ENCODE measurements around the gene LATS2. TPM values are rescaled to one million over a fixed set of nuclear protein-coding genes. Genes with fewer than 3 reads are reported as not detected.

The LATS2 gene
- total RNA-seq, 1 donor from 2014 or later = 29.8 TPM

DNA sequence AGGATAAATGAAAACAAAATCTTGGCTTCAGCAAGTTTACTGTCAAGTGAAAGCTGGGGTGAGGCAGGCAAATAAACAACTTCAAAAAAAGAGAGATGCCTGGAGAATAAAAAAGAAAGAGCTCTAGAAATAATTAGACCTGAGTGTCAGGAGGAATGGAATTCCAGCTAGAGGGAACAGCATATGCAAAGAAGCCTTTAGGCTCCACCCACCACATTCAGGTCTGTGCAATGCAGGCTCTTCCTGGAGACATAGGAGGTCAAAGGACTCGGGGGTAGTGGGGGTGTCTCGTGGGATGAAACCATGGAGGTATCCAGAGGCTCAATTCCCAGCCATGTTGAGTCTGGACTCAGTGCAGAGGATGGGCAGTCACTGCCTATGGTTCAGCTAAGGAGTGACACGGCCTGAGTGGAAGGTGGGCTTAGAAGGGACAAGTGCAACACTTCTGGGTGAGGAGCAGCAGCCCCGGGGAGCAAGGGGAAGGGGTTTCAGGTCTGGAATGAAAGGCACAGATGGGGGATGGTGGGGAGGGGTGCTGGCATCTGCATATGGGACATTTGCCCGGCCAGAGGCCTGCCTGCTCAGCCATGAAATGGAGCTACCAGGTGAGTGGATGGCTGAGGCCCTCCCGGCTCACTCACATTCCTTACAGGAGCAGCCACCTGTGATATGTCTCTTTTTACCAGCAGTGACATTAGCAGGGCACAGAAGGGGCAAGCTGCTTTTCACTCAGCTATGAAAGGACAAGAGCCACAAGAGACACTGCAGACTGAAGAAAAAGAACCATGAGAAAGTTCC, 12.3 kb downstream of the LATS2 start:
- no peak for DNase-seq (ENCODE audit: low spot score)
- TF ChIP-seq, protein P1, sequence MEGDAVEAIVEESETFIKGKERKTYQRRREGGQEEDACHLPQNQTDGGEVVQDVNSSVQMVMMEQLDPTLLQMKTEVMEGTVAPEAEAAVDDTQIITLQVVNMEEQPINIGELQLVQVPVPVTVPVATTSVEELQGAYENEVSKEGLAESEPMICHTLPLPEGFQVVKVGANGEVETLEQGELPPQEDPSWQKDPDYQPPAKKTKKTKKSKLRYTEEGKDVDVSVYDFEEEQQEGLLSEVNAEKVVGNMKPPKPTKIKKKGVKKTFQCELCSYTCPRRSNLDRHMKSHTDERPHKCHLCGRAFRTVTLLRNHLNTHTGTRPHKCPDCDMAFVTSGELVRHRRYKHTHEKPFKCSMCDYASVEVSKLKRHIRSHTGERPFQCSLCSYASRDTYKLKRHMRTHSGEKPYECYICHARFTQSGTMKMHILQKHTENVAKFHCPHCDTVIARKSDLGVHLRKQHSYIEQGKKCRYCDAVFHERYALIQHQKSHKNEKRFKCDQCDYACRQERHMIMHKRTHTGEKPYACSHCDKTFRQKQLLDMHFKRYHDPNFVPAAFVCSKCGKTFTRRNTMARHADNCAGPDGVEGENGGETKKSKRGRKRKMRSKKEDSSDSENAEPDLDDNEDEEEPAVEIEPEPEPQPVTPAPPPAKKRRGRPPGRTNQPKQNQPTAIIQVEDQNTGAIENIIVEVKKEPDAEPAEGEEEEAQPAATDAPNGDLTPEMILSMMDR (IDR thresholded peaks at IDR 0.05; ENCODE audit: unreplicated experiment) = no peak
- peaks cover 28% of the 10 kb centered on the region for H3K36me3 Mint-ChIP-seq (ENCODE audit: low read depth, unreplicated experiment)
- H3K4me3 Mint-ChIP-seq (ENCODE audit: unreplicated experiment) = no peak overlapping the region
- H3K4me1 Mint-ChIP-seq (ENCODE audit: unreplicated experiment) = peaks cover 26% of the 10 kb centered on the region
- no peak overlapping the region for H3K27ac Mint-ChIP-seq (ENCODE audit: unreplicated experiment)
- no peaks in the 10 kb centered on the region for H3K9me3 Mint-ChIP-seq (ENCODE audit: unreplicated experiment)
- H3K27me3 Mint-ChIP-seq (ENCODE audit: unreplicated experiment) = peaks cover 9% of the 10 kb centered on the region

DNA sequence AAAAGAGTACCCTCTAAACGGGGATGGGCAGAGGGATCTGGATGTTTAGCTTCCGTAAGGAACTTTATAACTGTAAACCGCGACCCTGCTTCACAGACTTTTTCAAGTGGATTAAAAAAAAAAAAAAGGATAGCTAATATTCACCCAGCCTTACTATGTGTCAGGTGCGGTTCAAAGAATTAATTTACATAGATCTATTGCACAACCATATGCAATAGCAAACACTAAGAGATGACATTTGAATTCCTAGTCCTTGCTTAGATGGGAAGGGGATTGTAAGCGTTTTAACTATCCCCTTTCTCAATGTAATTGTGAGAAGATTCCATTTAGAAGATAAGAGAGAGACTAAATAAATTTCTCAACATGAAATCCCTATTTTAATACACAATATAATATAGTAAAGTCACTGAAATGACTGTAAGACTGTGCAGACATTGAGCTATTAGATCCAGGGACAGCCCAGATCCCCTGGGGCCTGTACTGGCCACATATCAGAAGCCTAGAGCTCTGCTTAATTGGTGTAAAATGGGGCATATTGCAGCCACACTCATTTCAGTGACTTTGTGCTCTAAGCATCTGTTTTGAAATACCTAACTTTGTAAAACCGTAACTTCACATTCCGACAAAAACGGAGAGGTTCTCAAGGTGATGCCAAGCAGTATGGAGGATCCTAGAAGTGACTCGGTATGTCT, 13.6 kb downstream of the LATS2 start:
- H3K27ac Mint-ChIP-seq (ENCODE audit: unreplicated experiment) = no peak overlapping the region
- H3K9me3 Mint-ChIP-seq (ENCODE audit: unreplicated experiment) = no peaks in the 10 kb centered on the region
- no peak overlapping the region for H3K4me3 Mint-ChIP-seq (ENCODE audit: unreplicated experiment)
- TF ChIP-seq, protein P1 (IDR thresholded peaks at IDR 0.05; ENCODE audit: unreplicated experiment) = no peak
- peaks cover 15% of the 10 kb centered on the region for H3K4me1 Mint-ChIP-seq (ENCODE audit: unreplicated experiment)
- peaks cover 9% of the 10 kb centered on the region for H3K27me3 Mint-ChIP-seq (ENCODE audit: unreplicated experiment)
- H3K36me3 Mint-ChIP-seq (ENCODE audit: low read depth, unreplicated experiment) = peaks cover 32% of the 10 kb centered on the region
- DNase-seq (ENCODE audit: low spot score) = no peak

DNA sequence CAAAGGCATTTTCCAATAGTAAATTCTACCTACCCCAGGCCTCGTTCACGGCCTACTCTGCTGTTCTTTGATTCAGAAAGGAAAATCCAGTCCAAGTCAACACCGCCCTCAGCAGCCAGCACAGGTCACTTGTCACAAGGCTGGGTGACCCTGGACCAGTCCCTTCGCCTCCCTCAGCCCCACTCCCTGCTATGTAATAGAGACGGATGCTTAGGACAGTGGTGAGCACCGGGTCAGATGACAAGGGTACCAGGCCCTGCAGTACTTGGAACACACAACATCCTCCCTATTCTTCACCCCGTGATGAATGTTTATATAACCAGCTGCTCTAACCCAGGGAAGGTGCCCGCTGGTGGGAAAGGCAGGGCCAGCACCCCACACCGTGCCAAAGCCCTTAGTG, 14.3 kb downstream of the LATS2 start:
- peaks cover 32% of the 10 kb centered on the region for H3K36me3 Mint-ChIP-seq (ENCODE audit: low read depth, unreplicated experiment)
- H3K4me1 Mint-ChIP-seq (ENCODE audit: unreplicated experiment) = peaks cover 15% of the 10 kb centered on the region
- no peak overlapping the region for H3K4me3 Mint-ChIP-seq (ENCODE audit: unreplicated experiment)
- TF ChIP-seq, protein P1 (IDR thresholded peaks at IDR 0.05; ENCODE audit: unreplicated experiment) = no peak
- peaks cover 9% of the 10 kb centered on the region for H3K27me3 Mint-ChIP-seq (ENCODE audit: unreplicated experiment)
- no peak for DNase-seq (ENCODE audit: low spot score)
- no peak overlapping the region for H3K27ac Mint-ChIP-seq (ENCODE audit: unreplicated experiment)
- no peaks in the 10 kb centered on the region for H3K9me3 Mint-ChIP-seq (ENCODE audit: unreplicated experiment)

GRCh38 chr13:21046203-21046602, 15.2 kb downstream of the LATS2 start:
- TF ChIP-seq, protein P1 (IDR thresholded peaks at IDR 0.05; ENCODE audit: unreplicated experiment) = no peak
- H3K4me1 Mint-ChIP-seq (ENCODE audit: unreplicated experiment) = peaks cover 21% of the 10 kb centered on the region
- H3K36me3 Mint-ChIP-seq (ENCODE audit: low read depth, unreplicated experiment) = peaks cover 29% of the 10 kb centered on the region
- H3K4me3 Mint-ChIP-seq (ENCODE audit: unreplicated experiment) = no peak overlapping the region
- peaks cover 7% of the 10 kb centered on the region for H3K27me3 Mint-ChIP-seq (ENCODE audit: unreplicated experiment)
- H3K27ac Mint-ChIP-seq (ENCODE audit: unreplicated experiment) = no peak overlapping the region
- no peak for DNase-seq (ENCODE audit: low spot score)
- no peaks in the 10 kb centered on the region for H3K9me3 Mint-ChIP-seq (ENCODE audit: unreplicated experiment)

DNA sequence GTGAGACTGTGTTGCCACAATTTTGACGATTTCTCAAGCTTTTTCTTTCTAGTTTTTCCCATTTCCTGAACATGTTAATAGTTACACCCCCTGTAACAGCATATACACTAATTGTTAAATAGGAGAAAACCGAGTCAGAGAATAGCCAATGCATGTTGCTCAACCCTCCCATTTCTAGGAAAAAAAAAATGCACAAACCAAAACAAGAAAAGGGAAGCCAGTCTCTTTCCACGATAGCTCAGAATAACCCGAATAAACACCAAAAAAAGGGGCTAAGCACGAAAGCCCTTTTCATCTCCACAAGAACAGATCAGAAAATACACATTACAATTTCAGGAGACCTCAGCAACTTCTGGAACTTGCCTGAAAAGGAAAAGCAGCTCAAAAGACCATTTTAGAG, 16.3 kb downstream of the LATS2 start:
- Mint-ChIP-seq H3K9me3 (ENCODE audit: unreplicated experiment) (no peaks in the 10 kb centered on the region), H3K27me3 (ENCODE audit: unreplicated experiment) (peaks cover 2% of the 10 kb centered on the region), H3K4me3 (ENCODE audit: unreplicated experiment) (no peak overlapping the region), H3K4me1 (ENCODE audit: unreplicated experiment) (peaks cover 31% of the 10 kb centered on the region), H3K36me3 (ENCODE audit: low read depth, unreplicated experiment) (peaks cover 21% of the 10 kb centered on the region), H3K27ac (ENCODE audit: unreplicated experiment) (no peak overlapping the region)
- TF ChIP-seq, protein P1 (IDR thresholded peaks at IDR 0.05; ENCODE audit: unreplicated experiment) = no peak
- DNase-seq (ENCODE audit: low spot score) = no peak
